Ovary (tissue), 3 donors: Measurements from ENCODE around the gene CDC42BPB.

Source experiments
- CTCF ChIP-seq, 3 donors: fragments of 450-650 bp in 2 of 3; fragments of 200-600 bp in 1 of 3; IDR thresholded peaks; one replicate each; pipeline versions ENCODE4 v1.5.1 to v1.8.0; 2016 to 2022; ENCODE audit warnings: antibody characterized with exemption in 3 of 3, mild to moderate bottlenecking in 1 of 3
- EP300 ChIP-seq: sonication (generic); formaldehyde crosslinking; IDR thresholded peaks from one replicate; pipeline ENCODE4 v1.6.1; 2017; ENCODE audit warnings: antibody characterized with exemption
- POLR2A ChIP-seq: fragments of 450-650 bp; IDR thresholded peaks from one replicate; pipeline ENCODE4 v1.6.1; 2017; ENCODE audit warnings: antibody characterized with exemption, mild to moderate bottlenecking, moderate library complexity
- donor health status: DM: no; HTN: no; CAD: no.

GRCh38 chr14:103073367-103073875 is 16.1 kb upstream of the CDC42BPB start:
- TF ChIP-seq CTCF (IDR thresholded peaks at IDR 0.05) (no peak), POLR2A (no peak), EP300 (no peak)
